ENCODE measurements around the gene KY. TPM values are rescaled to one million over a fixed set of nuclear protein-coding genes. Genes with fewer than 3 reads are reported as not detected.

The KY gene, protein sequence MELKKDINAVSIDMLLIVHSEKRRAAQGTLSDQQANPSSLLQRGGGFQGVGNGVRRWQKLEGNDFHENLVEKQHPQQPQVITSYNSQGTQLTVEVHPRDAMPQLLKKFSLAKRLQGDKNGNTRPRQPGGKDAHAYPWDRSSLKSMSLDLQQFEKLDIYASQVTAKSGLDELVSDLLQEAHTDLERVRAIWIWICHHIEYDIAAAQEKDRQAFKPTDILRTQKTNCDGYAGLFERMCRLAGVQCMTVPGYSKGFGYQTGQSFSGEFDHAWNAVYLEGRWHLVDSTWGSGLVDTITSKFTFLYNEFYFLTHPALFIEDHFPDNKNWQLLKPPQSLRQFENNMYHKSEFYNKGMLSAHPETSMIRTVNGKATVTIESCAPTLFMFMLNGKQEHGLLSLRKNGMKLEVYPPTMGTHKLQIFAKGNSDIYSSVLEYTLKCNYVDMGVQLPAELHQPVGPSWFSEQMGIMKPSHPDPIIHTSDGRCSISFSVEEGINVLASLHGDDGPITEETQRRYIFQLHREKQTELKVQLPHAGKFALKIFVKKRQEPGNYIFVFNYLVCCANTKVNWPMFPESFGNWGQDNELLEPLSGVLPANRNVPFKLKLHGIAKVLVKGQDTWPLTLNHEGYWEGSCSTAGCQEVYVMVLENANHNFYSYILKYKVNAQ
- 1 to 10 TPM in 3 of 4 donors, under 1 TPM in 1; 0.64 to 4.8 (median 3.2) TPM for total RNA-seq

DNA sequence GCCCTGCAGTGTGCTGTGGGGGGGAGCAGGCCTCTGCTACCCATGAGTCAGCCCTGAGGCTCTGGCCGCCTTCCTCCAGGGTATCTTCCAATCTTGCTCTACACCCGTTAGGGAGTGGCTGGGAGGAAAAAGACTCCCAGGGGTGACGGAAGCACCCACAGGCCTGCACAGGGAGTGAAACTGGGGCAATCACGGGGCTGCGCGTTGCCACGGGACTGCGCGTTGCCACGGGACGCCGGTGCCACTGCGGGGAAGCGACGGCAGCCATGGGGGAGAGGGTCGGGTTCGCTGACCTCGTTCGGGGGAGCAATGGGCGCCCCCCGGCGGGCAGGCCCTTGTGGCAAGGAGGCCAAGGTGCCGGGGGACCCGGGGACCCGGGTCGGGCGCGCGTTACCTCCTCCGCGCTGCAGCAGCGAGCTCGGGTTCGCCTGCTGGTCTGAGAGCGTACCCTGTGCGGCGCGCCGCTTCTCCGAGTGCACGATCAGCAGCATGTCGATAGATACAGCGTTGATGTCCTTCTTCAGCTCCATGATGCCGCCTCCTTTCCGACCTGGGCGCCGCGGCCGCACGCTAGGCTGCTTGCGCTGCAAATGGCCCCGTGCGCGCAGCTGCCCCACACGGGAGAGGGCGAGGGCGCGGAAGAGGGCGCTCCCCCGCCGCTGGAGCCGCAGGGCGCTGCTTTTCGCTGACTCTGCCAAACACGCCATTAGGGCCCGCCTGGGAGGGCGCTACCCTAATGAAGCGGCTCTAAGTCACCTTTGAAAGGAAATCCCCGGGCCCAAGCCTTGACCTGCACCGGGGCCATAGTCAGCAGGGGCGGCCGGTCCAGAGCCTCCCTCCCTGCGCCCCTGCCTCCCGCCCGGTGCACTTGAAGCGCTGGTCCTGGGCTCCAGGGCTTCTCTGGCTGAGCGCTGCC lies at the start of gene KY:
Gene KY (minus strand): TSS at position 592 of the 916 bp plus-strand sequence. CDS start 62 bp downstream, at position 530.
- ATAC-seq: peak; percentile 69
- no CpG with 5 or more reads among the region's 77 CpGs for WGBS, 2 donors (ENCODE audit: low coverage in 1 of 2)

DNA sequence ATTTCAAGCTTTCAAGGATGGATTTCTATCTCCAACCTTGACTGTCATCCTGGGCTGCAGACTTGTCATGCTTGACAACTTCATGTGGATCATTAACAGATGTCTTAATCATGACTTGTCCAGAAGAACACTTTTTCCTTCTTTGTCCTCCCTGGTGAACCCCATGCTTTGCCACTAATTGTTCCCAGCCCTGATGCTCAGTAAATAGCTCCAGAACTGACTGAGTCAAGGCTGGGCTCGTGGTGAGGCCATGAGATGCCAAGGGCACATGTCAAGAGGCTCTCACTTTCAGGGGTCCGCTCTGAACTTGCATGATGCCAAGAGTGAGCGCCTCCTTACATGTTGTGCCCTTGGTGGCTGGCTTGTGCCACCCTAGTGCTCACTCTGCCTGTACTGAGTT lies 48.9 kb upstream of the KY start:
- peak overlapping the region in 2 of 4 donors; percentile 12 to 43 for H3K27ac ChIP-seq
- 83% methylated on average over 1 of the region's 3 CpGs; no CpG with 5 or more reads in 1 of the 2 donors for whole genome bisulfite sequencing, 2 donors (ENCODE audit: low coverage in 1 of 2)
- H3K4me1 ChIP-seq: peaks cover 0 to 24% (median 0%) of the 10 kb centered on the region in 3 donors
- ATAC-seq: no peak
- H3K4me3 ChIP-seq: no peak overlapping the region
- TF ChIP-seq EP300 (IDR thresholded peaks at IDR 0.05) (no peak), POLR2A (IDR thresholded peaks at IDR 0.05) (no peak)
- H3K9me3 ChIP-seq: no peaks in the 10 kb centered on the region
- H3K27me3 ChIP-seq: no peaks in the 10 kb centered on the region
- H3K36me3 ChIP-seq: no peaks in the 10 kb centered on the region

More for the DNA sequence above, at the start of gene KY:
- Histone ChIP-seq H3K27ac (peak within 1 kb of the TSS; percentile 29 to 85 (median 80)), H3K36me3 (peaks cover 0 to 9% of the 10 kb centered on the region in 2 donors), H3K27me3 (peaks cover 7% of the 10 kb centered on the region), H3K4me1 (peaks cover 0 to 42% (median 4%) of the 10 kb centered on the region in 3 donors), H3K9me3 (no peaks in the 10 kb centered on the region), H3K4me3 (peak within 1 kb of the TSS; percentile 53 to 65)
- TF ChIP-seq, protein P1, sequence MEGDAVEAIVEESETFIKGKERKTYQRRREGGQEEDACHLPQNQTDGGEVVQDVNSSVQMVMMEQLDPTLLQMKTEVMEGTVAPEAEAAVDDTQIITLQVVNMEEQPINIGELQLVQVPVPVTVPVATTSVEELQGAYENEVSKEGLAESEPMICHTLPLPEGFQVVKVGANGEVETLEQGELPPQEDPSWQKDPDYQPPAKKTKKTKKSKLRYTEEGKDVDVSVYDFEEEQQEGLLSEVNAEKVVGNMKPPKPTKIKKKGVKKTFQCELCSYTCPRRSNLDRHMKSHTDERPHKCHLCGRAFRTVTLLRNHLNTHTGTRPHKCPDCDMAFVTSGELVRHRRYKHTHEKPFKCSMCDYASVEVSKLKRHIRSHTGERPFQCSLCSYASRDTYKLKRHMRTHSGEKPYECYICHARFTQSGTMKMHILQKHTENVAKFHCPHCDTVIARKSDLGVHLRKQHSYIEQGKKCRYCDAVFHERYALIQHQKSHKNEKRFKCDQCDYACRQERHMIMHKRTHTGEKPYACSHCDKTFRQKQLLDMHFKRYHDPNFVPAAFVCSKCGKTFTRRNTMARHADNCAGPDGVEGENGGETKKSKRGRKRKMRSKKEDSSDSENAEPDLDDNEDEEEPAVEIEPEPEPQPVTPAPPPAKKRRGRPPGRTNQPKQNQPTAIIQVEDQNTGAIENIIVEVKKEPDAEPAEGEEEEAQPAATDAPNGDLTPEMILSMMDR (IDR thresholded peaks at IDR 0.05): peak in 2 of 4 experiments; percentile 15 to 72
- TF ChIP-seq POLR2AphosphoS5 (IDR thresholded peaks at IDR 0.05) (peak; percentile 24), POLR2A (IDR thresholded peaks at IDR 0.05) (no peak), EP300 (IDR thresholded peaks at IDR 0.05) (no peak)

DNA sequence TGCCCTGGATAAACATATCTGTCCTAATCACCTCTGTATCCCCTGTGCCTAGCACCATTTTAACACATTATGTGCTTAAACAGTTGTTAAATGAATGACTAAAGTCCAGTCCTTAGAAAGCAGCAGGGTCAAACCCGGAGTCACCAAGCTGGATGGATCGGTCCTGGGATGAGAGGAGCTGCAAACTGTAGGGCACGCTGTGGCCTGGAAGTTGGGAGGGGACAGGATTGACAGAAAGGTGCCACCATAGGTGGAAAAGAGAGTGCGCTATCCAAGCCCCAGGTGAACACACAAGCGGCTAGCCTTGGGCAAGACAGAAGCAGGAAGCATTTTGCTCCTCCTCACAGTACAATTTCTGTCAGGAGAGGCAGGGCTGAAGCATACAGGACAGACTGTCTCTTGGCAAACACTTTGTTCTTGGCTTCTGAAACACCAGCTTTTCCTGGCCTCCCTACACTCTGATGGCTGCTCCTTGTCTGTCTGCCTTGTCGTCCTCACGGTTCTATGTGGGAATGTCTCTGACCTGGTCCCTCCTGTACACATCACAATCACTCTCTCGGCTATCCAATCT lies 48.4 kb upstream of the KY start:
- ATAC-seq: peak; percentile 17
- 50 to 70% methylated on average over 7 of the region's 8 CpGs for WGBS, 2 donors (ENCODE audit: low coverage in 1 of 2)
- TF ChIP-seq EP300 (IDR thresholded peaks at IDR 0.05) (no peak), POLR2A (IDR thresholded peaks at IDR 0.05) (no peak), POLR2AphosphoS5 (IDR thresholded peaks at IDR 0.05) (no peak)
- TF ChIP-seq, protein P1 (IDR thresholded peaks at IDR 0.05): no peak
- Histone ChIP-seq H3K4me3 (no peak overlapping the region), H3K27me3 (no peaks in the 10 kb centered on the region), H3K9me3 (no peaks in the 10 kb centered on the region), H3K36me3 (no peaks in the 10 kb centered on the region), H3K27ac (peak overlapping the region in 2 of 4 donors; percentile 29 to 43), H3K4me1 (peaks cover 0 to 29% (median 0%) of the 10 kb centered on the region in 3 donors)

DNA sequence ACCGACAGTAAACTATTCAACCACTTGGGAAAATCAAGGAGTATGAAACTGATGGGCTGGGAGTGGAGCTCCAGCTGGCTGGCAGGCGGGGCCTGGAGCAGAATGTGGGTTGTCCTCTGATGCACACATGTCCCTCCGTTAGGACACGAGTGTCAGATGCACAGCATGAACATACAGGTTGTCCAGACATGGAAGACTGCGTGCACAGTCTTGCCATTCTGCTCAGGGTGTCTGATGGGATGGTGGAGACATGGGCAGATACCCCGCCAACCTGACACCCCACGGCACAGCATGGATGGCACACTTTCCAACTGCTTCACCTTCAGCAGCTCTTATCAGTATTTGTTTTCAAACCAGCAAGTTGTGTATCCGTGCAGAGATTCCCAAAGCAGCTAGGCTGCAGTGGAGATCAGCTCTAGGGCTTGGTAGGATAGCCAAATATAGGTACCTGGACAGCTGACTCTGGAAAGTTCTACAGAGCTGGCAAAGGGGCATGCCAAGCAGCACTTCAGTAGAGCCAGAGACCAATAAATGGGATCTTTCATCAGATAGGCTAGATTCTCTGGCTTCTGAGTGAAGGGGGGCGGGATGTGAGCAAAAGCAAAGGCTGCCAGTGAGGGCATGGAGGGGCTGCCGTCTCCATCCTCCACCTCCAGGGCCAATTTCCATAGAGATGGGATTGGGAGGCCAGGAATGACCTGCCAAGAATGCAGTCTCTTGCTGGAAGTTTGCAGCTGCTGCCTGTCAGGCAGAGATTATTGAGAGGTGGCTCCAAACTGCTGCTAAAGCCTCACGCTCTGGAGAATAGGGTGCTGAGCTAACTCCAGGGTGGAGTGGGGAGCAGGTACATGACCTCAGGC lies 47.2 kb upstream of the KY start:
- WGBS, 2 donors (ENCODE audit: low coverage in 1 of 2): 46 to 48% methylated on average over 2 of the region's 11 CpGs
- Histone ChIP-seq H3K36me3 (no peaks in the 10 kb centered on the region), H3K9me3 (no peaks in the 10 kb centered on the region), H3K4me3 (no peak overlapping the region), H3K27ac (no peak overlapping the region), H3K27me3 (no peaks in the 10 kb centered on the region), H3K4me1 (peaks cover 0 to 41% (median 0%) of the 10 kb centered on the region in 3 donors)
- TF ChIP-seq POLR2A (IDR thresholded peaks at IDR 0.05) (no peak), POLR2AphosphoS5 (IDR thresholded peaks at IDR 0.05) (no peak), EP300 (IDR thresholded peaks at IDR 0.05) (no peak)
- TF ChIP-seq, protein P1 (IDR thresholded peaks at IDR 0.05): no peak
- ATAC-seq: no peak
